GM10266 (cell line): ENCODE results near the gene VKORC1L1.
"Not testable (repeated sequence)": the region's sequence is repeated elsewhere in the genome, so short reads cannot be mapped to it uniquely, and the experiment has no call there.

Experiments
- DNase-seq: peaks from one replicate; pipeline ENCODE4 v3.0.0; 2012; ENCODE audit errors: extremely low spot score
- TF ChIP-seq, protein P1 (sequence below): IDR thresholded peaks from 2 replicates; pipeline ENCODE4 v1.5.1; 2012; ENCODE audit warnings: mild to moderate bottlenecking, low read depth; ENCODE audit not compliant: control insufficient read depth, insufficient read depth; ENCODE audit errors: missing control alignments

The VKORC1L1 gene

GRCh38 chr7:65872776-65873581 lies at the start of gene VKORC1L1:
Gene VKORC1L1, plus strand, starts transcription at chr7:65873074. Its CDS starts 298 bp downstream, at chr7:65873372.
- TF ChIP-seq, protein P1, sequence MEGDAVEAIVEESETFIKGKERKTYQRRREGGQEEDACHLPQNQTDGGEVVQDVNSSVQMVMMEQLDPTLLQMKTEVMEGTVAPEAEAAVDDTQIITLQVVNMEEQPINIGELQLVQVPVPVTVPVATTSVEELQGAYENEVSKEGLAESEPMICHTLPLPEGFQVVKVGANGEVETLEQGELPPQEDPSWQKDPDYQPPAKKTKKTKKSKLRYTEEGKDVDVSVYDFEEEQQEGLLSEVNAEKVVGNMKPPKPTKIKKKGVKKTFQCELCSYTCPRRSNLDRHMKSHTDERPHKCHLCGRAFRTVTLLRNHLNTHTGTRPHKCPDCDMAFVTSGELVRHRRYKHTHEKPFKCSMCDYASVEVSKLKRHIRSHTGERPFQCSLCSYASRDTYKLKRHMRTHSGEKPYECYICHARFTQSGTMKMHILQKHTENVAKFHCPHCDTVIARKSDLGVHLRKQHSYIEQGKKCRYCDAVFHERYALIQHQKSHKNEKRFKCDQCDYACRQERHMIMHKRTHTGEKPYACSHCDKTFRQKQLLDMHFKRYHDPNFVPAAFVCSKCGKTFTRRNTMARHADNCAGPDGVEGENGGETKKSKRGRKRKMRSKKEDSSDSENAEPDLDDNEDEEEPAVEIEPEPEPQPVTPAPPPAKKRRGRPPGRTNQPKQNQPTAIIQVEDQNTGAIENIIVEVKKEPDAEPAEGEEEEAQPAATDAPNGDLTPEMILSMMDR = no peak
- DNase-seq = peak; percentile 95

DNA sequence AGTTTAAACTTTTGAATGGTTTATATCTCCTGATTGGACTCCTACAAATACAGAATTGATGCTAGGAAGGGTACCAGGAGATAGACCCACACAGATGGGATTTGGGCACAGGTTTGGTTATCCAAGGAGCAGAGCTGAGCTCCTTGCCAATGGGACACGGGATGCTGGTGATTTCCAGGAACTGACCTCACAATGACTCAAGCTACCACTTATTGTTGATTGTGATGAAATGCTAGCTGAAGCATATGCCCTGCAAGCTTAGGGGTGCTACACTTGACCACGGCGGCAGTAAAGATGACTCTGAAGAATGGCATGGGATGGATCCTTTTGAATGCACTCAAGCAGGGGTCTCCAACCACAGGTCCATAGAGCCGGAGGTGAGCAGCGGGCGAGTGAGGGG lies 45.5 kb upstream of the VKORC1L1 start:
- TF ChIP-seq, protein P1 = no peak
- no peak for DNase-seq

- no peak for DNase-seq
- TF ChIP-seq, protein P1 = no peak
Observed at GRCh38 chr7:65832281-65832680, 40.6 kb upstream of the VKORC1L1 start.

- DNase-seq = not testable (repeated sequence)
Observed at GRCh38 chr7:65836684-65837083, 36.2 kb upstream of the VKORC1L1 start.

DNA sequence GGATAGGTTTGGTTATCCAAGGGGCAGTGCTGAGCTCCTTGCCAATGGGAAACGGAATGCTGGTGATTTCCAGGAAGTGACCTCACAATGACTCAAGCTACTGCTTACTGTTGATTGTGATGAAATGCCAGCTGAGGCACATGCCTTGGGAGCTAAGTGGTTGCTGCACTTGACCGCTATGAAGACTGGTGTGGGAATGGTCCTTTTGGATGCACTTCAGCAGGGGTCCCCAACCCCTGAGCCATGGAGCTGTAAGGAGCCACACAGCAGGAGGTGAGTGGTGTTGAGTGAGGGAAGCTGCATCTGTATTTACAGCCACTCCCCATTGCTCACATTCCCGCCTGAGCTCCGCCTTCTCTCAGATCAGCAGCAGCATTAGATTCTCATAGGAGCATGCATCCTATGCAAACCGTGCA lies 35.3 kb upstream of the VKORC1L1 start:
- not testable (repeated sequence) for DNase-seq

GRCh38 chr7:65839846-65840245 lies 33.0 kb upstream of the VKORC1L1 start:
- TF ChIP-seq, protein P1 = no peak
- no peak for DNase-seq

DNA sequence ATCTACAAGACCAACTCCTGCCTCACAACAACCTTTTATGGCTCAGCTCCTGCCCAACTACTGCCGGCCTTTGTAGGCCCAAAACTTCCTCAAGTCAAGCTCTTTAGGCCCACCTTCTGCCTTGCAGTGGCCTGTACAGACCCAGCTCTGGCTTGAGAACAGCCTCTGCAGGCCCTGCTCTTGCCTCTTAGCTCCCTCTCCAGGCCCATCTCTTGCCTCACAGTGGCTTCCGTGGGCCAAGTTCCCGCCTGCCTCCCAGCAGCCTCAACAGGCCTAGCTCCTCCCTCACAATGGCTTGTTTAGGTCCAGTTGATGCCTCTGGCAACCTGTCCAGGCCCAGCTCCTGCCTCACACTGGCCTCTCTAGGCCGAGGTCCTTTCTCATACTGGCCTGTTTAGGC lies 32.4 kb upstream of the VKORC1L1 start:
- no peak for DNase-seq
- TF ChIP-seq, protein P1 = no peak

DNA sequence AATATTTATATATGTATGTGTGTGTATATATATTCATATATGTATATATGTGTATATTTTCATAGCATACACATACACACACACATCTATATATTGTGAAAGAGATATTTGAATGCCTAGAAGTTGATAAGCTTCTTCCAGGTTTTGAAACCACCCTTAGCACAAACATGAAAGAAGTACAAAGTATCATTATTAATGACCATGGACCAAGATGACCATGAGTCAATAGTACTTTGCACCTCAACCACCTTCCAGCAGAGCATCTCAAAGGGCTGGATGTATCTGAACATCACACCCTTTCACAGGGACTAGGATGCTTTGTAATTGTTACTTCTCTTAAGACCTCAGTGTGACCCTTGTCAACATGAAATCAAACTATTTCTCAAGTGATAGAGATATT lies 29.3 kb upstream of the VKORC1L1 start:
- not testable (repeated sequence) for DNase-seq

DNA sequence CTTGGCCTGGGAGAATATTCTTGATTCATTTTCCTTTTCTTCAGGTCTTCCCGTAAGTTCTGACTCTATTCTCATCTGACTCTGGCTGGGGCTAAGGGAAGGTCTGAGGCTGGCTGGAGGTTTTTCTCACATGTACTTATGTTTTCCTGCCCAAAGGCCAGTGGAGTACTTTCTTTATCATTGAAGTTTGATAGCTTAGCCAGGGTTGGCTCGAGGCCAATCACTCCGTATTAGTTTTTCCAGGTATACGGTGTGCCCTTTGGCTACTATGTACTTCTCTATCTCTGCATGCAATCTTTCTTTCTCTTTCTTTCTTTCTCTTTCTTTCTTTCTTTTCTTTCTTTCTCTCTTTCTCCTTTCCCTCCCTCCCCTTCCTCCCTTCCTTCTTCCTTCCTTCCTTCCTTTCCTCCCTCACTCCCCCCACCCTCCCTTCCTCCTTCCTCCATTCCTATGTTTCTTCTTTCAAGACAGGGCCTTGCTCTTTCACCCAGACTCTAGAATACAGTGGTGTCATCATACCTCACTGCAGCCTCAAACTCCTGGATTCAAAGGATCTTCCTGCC lies 26.8 kb upstream of the VKORC1L1 start:
- TF ChIP-seq, protein P1 = no peak

DNA sequence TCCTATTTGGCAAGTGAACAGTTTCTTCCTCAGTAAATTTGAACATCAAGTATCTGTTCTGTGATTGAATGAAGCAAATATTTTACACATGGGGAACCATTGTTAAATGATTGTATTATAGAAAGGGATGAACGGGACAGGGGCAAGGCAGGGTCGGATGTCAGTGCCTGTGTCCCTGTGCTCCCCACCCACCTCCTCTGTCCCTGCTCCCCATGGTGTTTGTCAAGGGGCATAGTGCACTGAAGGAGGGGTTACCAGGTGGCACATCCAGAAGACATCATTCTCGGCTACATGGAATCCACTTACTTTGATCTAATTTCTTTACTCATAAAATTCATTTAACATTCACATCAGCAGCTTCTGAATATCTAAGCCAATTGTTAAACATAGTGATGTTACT lies 19.4 kb upstream of the VKORC1L1 start:
- not testable (repeated sequence) for DNase-seq

More for the DNA sequence above, 26.8 kb upstream of the VKORC1L1 start:
- no peak for DNase-seq

GRCh38 chr7:65853892-65854291 lies 19.0 kb upstream of the VKORC1L1 start:
- DNase-seq = not testable (repeated sequence)

DNA sequence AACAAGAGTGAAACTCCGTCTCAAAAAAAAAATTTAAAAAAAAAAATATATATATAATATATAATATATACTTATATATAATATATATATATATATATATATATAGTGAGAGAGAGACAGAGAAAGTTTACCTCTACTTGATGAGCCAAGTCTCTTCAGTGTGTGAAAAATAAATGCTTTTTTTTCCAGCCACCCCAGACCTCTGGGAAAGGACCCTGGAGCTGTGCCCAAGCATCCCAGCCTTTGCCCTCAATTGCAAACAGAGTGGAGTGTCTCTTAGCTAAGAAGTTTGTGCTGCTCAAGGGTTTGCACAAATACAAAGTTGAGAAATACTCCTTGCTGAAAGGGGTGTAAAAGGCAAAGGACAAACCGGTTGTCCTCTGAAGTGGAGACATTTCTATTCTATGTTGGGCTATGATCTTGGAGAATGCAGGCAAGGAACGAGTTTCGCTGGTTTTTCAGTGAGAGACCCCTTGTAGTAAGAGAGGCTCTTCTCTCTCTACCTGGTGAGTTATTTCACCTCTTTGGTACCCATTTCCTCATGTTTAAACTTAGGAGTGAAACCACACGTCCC lies 15.5 kb upstream of the VKORC1L1 start:
- DNase-seq = not testable (repeated sequence)
